ENCODE data around the gene BTN1A1.
A peak's percentile ranks its signal among the peaks of the same experiment; 100 is the strongest.

DNA sequence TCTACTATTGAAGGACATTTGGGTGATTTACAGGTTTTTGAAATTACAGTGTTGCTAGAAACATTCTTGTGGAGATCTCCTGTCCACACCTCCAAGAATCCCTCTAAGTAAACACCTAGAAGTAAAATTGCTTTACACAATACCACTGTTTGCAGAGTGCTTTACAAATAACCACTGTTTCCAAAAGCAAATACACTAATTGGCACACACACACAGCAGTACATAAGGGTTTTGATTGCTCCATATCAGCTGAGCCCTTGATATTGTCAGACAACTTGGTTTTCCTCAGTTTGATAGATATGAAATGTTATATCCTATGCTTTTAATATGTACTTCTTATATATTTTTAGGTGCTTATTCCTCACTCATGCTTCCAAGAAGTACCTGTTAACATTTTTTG, 44.4 kb downstream of the BTN1A1 start:
- TF ChIP-seq, protein P1, sequence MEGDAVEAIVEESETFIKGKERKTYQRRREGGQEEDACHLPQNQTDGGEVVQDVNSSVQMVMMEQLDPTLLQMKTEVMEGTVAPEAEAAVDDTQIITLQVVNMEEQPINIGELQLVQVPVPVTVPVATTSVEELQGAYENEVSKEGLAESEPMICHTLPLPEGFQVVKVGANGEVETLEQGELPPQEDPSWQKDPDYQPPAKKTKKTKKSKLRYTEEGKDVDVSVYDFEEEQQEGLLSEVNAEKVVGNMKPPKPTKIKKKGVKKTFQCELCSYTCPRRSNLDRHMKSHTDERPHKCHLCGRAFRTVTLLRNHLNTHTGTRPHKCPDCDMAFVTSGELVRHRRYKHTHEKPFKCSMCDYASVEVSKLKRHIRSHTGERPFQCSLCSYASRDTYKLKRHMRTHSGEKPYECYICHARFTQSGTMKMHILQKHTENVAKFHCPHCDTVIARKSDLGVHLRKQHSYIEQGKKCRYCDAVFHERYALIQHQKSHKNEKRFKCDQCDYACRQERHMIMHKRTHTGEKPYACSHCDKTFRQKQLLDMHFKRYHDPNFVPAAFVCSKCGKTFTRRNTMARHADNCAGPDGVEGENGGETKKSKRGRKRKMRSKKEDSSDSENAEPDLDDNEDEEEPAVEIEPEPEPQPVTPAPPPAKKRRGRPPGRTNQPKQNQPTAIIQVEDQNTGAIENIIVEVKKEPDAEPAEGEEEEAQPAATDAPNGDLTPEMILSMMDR (IDR thresholded peaks at IDR 0.05): no peak
- no peak for TF ChIP-seq POLR2A (IDR thresholded peaks at IDR 0.05)
- peak; percentile 23 for TF ChIP-seq POLR2AphosphoS5 (IDR thresholded peaks at IDR 0.05)

Measured in prostate gland (tissue), 2 donors.